K562 (cell line): Measurements from ENCODE around the gene PANK2.

Experiments used
- CBFA2T3 ChIP-seq: fragments of 450-650 bp; IDR thresholded peaks from 2 replicates; pipeline ENCODE4 v1.6.1; 2017
- CEBPB ChIP-seq: fragments of 450-650 bp; IDR thresholded peaks from 2 replicates; pipeline ENCODE4 v1.6.1; 2016; ENCODE audit warnings: missing genetic modification characterization, missing compliant biosample characterization
- ELF1 ChIP-seq: fragments of 200-800 bp; sonication (Bioruptor generic); IDR thresholded peaks from 2 replicates; pipeline ENCODE4 v1.6.1; 2016; ENCODE audit warnings: missing genetic modification characterization, missing compliant biosample characterization
- KHSRP ChIP-seq: fragments of 450-650 bp; IDR thresholded peaks from 2 replicates; pipeline ENCODE4 v1.6.1; 2017
- MAFK ChIP-seq: IDR thresholded peaks from 2 replicates; pipeline ENCODE4 v1.6.1; 2011; ENCODE audit warnings: low read length, improper control_type of control experiment
- MTA2 ChIP-seq: fragments of 450-650 bp; IDR thresholded peaks from 2 replicates; pipeline ENCODE4 v1.6.1; 2016; ENCODE audit warnings: low read depth
- TF ChIP-seq, protein P1 (sequence below): fragments of 250-450 bp; sonication (Bioruptor Pico); IDR thresholded peaks from 2 replicates; pipeline ENCODE4 v1.5.0; 2020; ENCODE audit warnings: mild to moderate bottlenecking, borderline replicate concordance

DNA sequence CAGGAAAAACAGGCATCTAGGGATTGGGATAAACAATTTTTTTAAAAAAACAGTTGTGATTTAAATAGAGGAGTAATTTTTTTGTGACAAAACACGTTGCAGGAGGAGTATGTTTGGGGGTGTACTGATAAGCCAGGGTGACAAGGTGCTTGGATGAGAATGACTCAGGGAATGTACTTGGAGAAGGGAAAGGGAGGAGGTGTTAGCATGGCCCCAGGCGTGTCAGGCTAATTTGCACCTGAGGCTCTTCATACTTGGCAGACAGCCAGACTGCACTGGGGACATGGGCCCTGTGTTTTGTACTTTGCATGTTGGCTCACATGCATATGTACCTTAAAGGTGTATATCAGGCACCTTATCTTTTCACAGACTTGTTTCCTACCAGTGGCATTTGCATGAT, 22.8 kb downstream of the PANK2 start:
- no peak for TF ChIP-seq MTA2
- TF ChIP-seq, protein P1, sequence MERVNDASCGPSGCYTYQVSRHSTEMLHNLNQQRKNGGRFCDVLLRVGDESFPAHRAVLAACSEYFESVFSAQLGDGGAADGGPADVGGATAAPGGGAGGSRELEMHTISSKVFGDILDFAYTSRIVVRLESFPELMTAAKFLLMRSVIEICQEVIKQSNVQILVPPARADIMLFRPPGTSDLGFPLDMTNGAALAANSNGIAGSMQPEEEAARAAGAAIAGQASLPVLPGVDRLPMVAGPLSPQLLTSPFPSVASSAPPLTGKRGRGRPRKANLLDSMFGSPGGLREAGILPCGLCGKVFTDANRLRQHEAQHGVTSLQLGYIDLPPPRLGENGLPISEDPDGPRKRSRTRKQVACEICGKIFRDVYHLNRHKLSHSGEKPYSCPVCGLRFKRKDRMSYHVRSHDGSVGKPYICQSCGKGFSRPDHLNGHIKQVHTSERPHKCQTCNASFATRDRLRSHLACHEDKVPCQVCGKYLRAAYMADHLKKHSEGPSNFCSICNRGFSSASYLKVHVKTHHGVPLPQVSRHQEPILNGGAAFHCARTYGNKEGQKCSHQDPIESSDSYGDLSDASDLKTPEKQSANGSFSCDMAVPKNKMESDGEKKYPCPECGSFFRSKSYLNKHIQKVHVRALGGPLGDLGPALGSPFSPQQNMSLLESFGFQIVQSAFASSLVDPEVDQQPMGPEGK (CRISPR knock-in tag) = no peak
- TF ChIP-seq ELF1 (tag) = no peak
- TF ChIP-seq CBFA2T3 = peak; percentile 56
- no peak for TF ChIP-seq CEBPB (tag)
- TF ChIP-seq MAFK = no peak; the same call in 1 of the 2 replicates
- no peak for TF ChIP-seq KHSRP
